Stimulated activated CD4-positive, alpha-beta T cell treated with anti-CD3 and anti-CD28 coated beads, Interleukin-15, amount 100 ng/mL, for 48 hours (primary cell): Measurements from ENCODE around the gene NCS1.
A peak's percentile ranks its signal among the peaks of the same experiment; 100 is the strongest.

Source experiments
- DNase-seq, 2 donors: peaks; one replicate each; pipeline ENCODE4 v3.0.0-alpha.2; 2020; ENCODE audit warnings: low read depth in 2 of 2

The NCS1 gene

GRCh38 chr9:130213911-130214761, 41.9 kb downstream of the NCS1 start:
- DNase-seq: no peak

- DNase-seq: no peak
Observed at GRCh38 chr9:130214776-130215340, 42.7 kb downstream of the NCS1 start.

- no peak for DNase-seq
Observed at GRCh38 chr9:130215341-130216119, 43.3 kb downstream of the NCS1 start.

GRCh38 chr9:130217838-130218237, 45.6 kb downstream of the NCS1 start:
- DNase-seq: no peak

- DNase-seq: no peak
Observed at GRCh38 chr9:130219661-130220096, 47.5 kb downstream of the NCS1 start.

GRCh38 chr9:130220352-130220751, 48.1 kb downstream of the NCS1 start:
- DNase-seq: no peak

- DNase-seq: no peak
Observed at GRCh38 chr9:130222833-130223232, 50.6 kb downstream of the NCS1 start.

GRCh38 chr9:130225071-130225470, 52.9 kb downstream of the NCS1 start:
- no peak for DNase-seq

- no peak for DNase-seq
Observed at GRCh38 chr9:130225586-130225985, 53.4 kb downstream of the NCS1 start.

- no peak for DNase-seq
Observed at GRCh38 chr9:130226112-130226511, 53.9 kb downstream of the NCS1 start.

- no peak for DNase-seq
Observed at GRCh38 chr9:130227833-130228232, 55.6 kb downstream of the NCS1 start.

- DNase-seq: no peak
Observed at GRCh38 chr9:130229759-130230158, 57.6 kb downstream of the NCS1 start.

GRCh38 chr9:130230631-130231030, 58.4 kb downstream of the NCS1 start:
- DNase-seq: no peak

GRCh38 chr9:130232899-130233586, 60.8 kb downstream of the NCS1 start:
- no peak for DNase-seq

- no peak for DNase-seq
Observed at GRCh38 chr9:130233587-130233945, 61.4 kb downstream of the NCS1 start.

- no peak for DNase-seq
Observed at GRCh38 chr9:130234340-130235260, 62.4 kb downstream of the NCS1 start.

GRCh38 chr9:130235558-130236435, 63.6 kb downstream of the NCS1 start:
- DNase-seq: peak; percentile 29 to 47

- DNase-seq: no peak
Observed at GRCh38 chr9:130236436-130236985, 64.3 kb downstream of the NCS1 start.

- DNase-seq: no peak
Observed at GRCh38 chr9:130237076-130237475, 64.9 kb downstream of the NCS1 start.
